H9 (cell line): Measurements from ENCODE around the gene LRMDA. TPM values are rescaled to one million over a fixed set of nuclear protein-coding genes. Genes with fewer than 3 reads are reported as not detected.

Source experiments
- DNase-seq: peaks from one replicate; pipeline ENCODE4 v3.0.0-alpha.2; 2017
- H2AFZ ChIP-seq: one replicate; pipeline ENCODE4 v1.6.1; 2013; ENCODE audit warnings: mild to moderate bottlenecking, low read length, control low read depth, moderate library complexity
- H2AK5ac ChIP-seq: 2 replicates; pipeline ENCODE4 v1.6.1; 2013; ENCODE audit warnings: low read length, control low read depth, mixed read lengths; ENCODE audit not compliant: insufficient read length
- H2BK120ac ChIP-seq: one replicate; pipeline ENCODE4 v1.6.1; 2013; ENCODE audit warnings: low read depth, mild to moderate bottlenecking, low read length, control low read depth, inconsistent platforms; ENCODE audit not compliant: poor library complexity, severe bottlenecking
- H2BK12ac ChIP-seq: 2 replicates; pipeline ENCODE4 v1.6.1; 2013; ENCODE audit warnings: low read length, control low read depth, mixed read lengths, low read depth; ENCODE audit not compliant: insufficient read length
- H2BK15ac ChIP-seq: 2 replicates; pipeline ENCODE4 v1.6.1; 2013; ENCODE audit warnings: low read depth, low read length, control low read depth
- H2BK20ac ChIP-seq: one replicate; pipeline ENCODE4 v1.6.1; 2013; ENCODE audit warnings: low read depth, mild to moderate bottlenecking, low read length, control low read depth, inconsistent platforms; ENCODE audit not compliant: poor library complexity, severe bottlenecking
- H2BK5ac ChIP-seq: 2 replicates; pipeline ENCODE4 v1.6.1; 2013; ENCODE audit warnings: low read length, control low read depth, mixed read lengths; ENCODE audit not compliant: insufficient read length
- H3K14ac ChIP-seq: 2 replicates; pipeline ENCODE4 v1.6.1; 2013; ENCODE audit warnings: low read length, control low read depth; ENCODE audit not compliant: insufficient read depth
- H3K18ac ChIP-seq: 2 replicates; pipeline ENCODE4 v1.6.1; 2013; ENCODE audit warnings: low read depth, mild to moderate bottlenecking, mixed read lengths, low read length, control low read depth; ENCODE audit not compliant: insufficient read length
- H3K23ac ChIP-seq: 2 replicates; pipeline ENCODE4 v1.6.1; 2013; ENCODE audit warnings: low read length, control low read depth, mixed read lengths, low read depth; ENCODE audit not compliant: insufficient read length
- H3K23me2 ChIP-seq: 2 replicates; pipeline ENCODE4 v1.6.1; 2013; ENCODE audit warnings: low read depth, mild to moderate bottlenecking, mixed read lengths, low read length, control low read depth; ENCODE audit not compliant: insufficient read length, poor library complexity, severe bottlenecking
- H3K27ac ChIP-seq: 2 replicates; pipeline ENCODE4 v1.5.1; 2013; ENCODE audit warnings: low read length, control low read depth, mixed read lengths, low read depth; ENCODE audit not compliant: insufficient read length
- H3K27me3 ChIP-seq: 2 replicates; pipeline ENCODE4 v1.6.1; 2013; ENCODE audit warnings: low read length, control low read depth, inconsistent platforms; ENCODE audit not compliant: insufficient read depth
- H3K4ac ChIP-seq: 2 replicates; pipeline ENCODE4 v1.6.1; 2013; ENCODE audit warnings: low read depth, mild to moderate bottlenecking, control low read depth, inconsistent platforms, low read length, moderate library complexity
- H3K4me1 ChIP-seq: 2 replicates; pipeline ENCODE4 v1.6.1; 2013; ENCODE audit warnings: low read length, control low read depth, inconsistent platforms; ENCODE audit not compliant: insufficient read depth
- H3K4me2 ChIP-seq: 2 replicates; pipeline ENCODE4 v1.6.1; 2013; ENCODE audit warnings: low read length, control low read depth, mixed read lengths; ENCODE audit not compliant: insufficient read length, insufficient read depth
- H3K56ac ChIP-seq: 2 replicates; pipeline ENCODE4 v1.6.1; 2013; ENCODE audit warnings: low read depth, mild to moderate bottlenecking, mixed read lengths, low read length, control low read depth; ENCODE audit not compliant: insufficient read length
- H3K79me1 ChIP-seq: 2 replicates; pipeline ENCODE4 v1.6.1; 2013; ENCODE audit warnings: low read depth, mild to moderate bottlenecking, moderate library complexity, low read length, control low read depth, inconsistent platforms; ENCODE audit not compliant: insufficient read depth, poor library complexity, severe bottlenecking
- H3K79me2 ChIP-seq: 2 replicates; pipeline ENCODE4 v1.6.1; 2013; ENCODE audit warnings: low read length, control low read depth, inconsistent platforms; ENCODE audit not compliant: insufficient read depth
- H3K9ac ChIP-seq: 2 replicates; pipeline ENCODE4 v1.6.1; 2013; ENCODE audit warnings: low read length, control low read depth, mixed read lengths; ENCODE audit not compliant: insufficient read length; ENCODE audit errors: extremely low read depth
- H3K9me3 ChIP-seq: one replicate; pipeline ENCODE4 v1.6.1; 2013; ENCODE audit warnings: low read depth, low read length, inconsistent platforms; ENCODE audit not compliant: control insufficient read depth
- H3T11ph ChIP-seq: one replicate; pipeline ENCODE4 v1.6.1; 2013; ENCODE audit warnings: mild to moderate bottlenecking, low read length, control low read depth, inconsistent platforms
- H4K20me1 ChIP-seq: one replicate; pipeline ENCODE4 v1.6.1; 2013; ENCODE audit not compliant: control insufficient read depth, insufficient read length, insufficient read depth
- H4K5ac ChIP-seq: 2 replicates; pipeline ENCODE4 v1.6.1; 2013; ENCODE audit warnings: low read depth, mild to moderate bottlenecking, mixed read lengths, low read length, control low read depth; ENCODE audit not compliant: insufficient read length
- H4K8ac ChIP-seq: replicated peaks from 2 replicates; pipeline ENCODE4 v1.6.1; 2013; ENCODE audit warnings: low read length, control low read depth, mixed read lengths, low read depth; ENCODE audit not compliant: insufficient read length
- H4K91ac ChIP-seq: 2 replicates; pipeline ENCODE4 v1.6.1; 2013; ENCODE audit warnings: low read depth, mild to moderate bottlenecking, moderate library complexity, mixed read lengths, low read length, control low read depth; ENCODE audit not compliant: insufficient read length
- H3K27ac Mint-ChIP-seq, 3 experiments: 2 replicates in 2 of 3; 3 replicates in 1 of 3; pipeline ENCODE4 v1.8.0; 2020 to 2021; ENCODE audit warnings: mixed read lengths in 3 of 3, mild to moderate bottlenecking in 1 of 3, moderate library complexity in 1 of 3
- H3K27me3 Mint-ChIP-seq: 2 replicates; pipeline ENCODE4 v1.8.0; 2021; ENCODE audit warnings: low read depth, mild to moderate bottlenecking, moderate library complexity, mixed read lengths
- H3K36me3 Mint-ChIP-seq, 3 experiments: 2 replicates in 2 of 3; 3 replicates in 1 of 3; pipeline ENCODE4 v1.8.0; 2020 to 2021; ENCODE audit warnings: low read depth in 3 of 3, mixed read lengths in 3 of 3; ENCODE audit not compliant: insufficient read depth in 1 of 3
- H3K4me1 Mint-ChIP-seq, 2 experiments: 2 replicates each; pipeline ENCODE4 v1.8.0; 2020; ENCODE audit warnings: mixed read lengths in 2 of 2
- H3K4me3 Mint-ChIP-seq, 2 experiments: 2 replicates in 1 of 2; 3 replicates in 1 of 2; pipeline ENCODE4 v1.8.0; 2020 to 2021; ENCODE audit warnings: mild to moderate bottlenecking in 2 of 2, mixed read lengths in 2 of 2, moderate library complexity in 1 of 2
- H3K9me3 Mint-ChIP-seq, 2 experiments: 2 replicates in 1 of 2; 3 replicates in 1 of 2; pipeline ENCODE4 v1.8.0; 2020; ENCODE audit warnings: mild to moderate bottlenecking in 2 of 2, mixed read lengths in 2 of 2, moderate library complexity in 1 of 2
- CTCF ChIP-seq: fragments of 200-600 bp; sonication (generic); conservative IDR thresholded peaks from 3 replicates; pipeline ENCODE4 v1.8.0; 2021; ENCODE audit warnings: antibody characterized with exemption, mild to moderate bottlenecking
- WGBS: extraction: QIAGEN DNeasy Blood & Tissue Kit; methylation state at CpG from one replicate; pipeline ENCODE4 v1.1.7; 2013; ENCODE audit warnings: missing lambda C conversion rate, low lambda C conversion rate, mixed read lengths; ENCODE audit not compliant: insufficient read length; ENCODE audit errors: extremely low coverage; 5-methylcytosine and 5-hydroxymethylcytosine counted together
- total RNA-seq: library from RNA; stranded (reverse); gene quantifications from 2 replicates; pipeline ENCODE4 v1.2.1, GENCODE V29; 2021

The LRMDA gene
- total RNA-seq, 1 experiment from 2014 or later = 1.8 TPM

GRCh38 chr10:76139431-76139830, 708.0 kb downstream of the LRMDA start:
- Histone ChIP-seq H2BK20ac (no peak overlapping the region), H3K56ac (no peak overlapping the region), H4K91ac (no peak overlapping the region), H3K23ac (no peak overlapping the region), H4K5ac (no peak overlapping the region), H3K79me2 (no peaks in the 10 kb centered on the region), H3K4ac (no peak overlapping the region), H3K27me3 (no peaks in the 10 kb centered on the region), H3K27ac (no peak overlapping the region), H4K8ac (no peak overlapping the region), H2BK12ac (no peak overlapping the region), H3K9ac (no peak overlapping the region), H2BK120ac (no peak overlapping the region), H2BK5ac (no peak overlapping the region), H2AK5ac (no peak overlapping the region), H2BK15ac (no peak overlapping the region), H3K18ac (no peak overlapping the region), H3K9me3 (no peaks in the 10 kb centered on the region), H2AFZ (no peak overlapping the region), H3K4me2 (no peak overlapping the region), H3K14ac (no peak overlapping the region), H4K20me1 (no peaks in the 10 kb centered on the region), H3K4me1 (no peaks in the 10 kb centered on the region), H3K79me1 (no peaks in the 10 kb centered on the region), H3T11ph (no peak overlapping the region), H3K23me2 (no peaks in the 10 kb centered on the region)
- Mint-ChIP-seq H3K27me3 (no peaks in the 10 kb centered on the region; the same call in 1 of the 2 replicates), H3K4me3 (no peak overlapping the region), H3K27ac (no peak overlapping the region), H3K36me3 (no peaks in the 10 kb centered on the region), H3K4me1 (peaks cover 0 to 7% of the 10 kb centered on the region in 2 experiments; a peak in 2 of 4 replicates), H3K9me3 (no peaks in the 10 kb centered on the region; a peak in 1 of 5 replicates)
- WGBS = no CpG with 5 or more reads among the region's 5 CpGs
- no peak for DNase-seq
- TF ChIP-seq CTCF = no peak
